Fibroblast of peridontal ligament (primary cell): ENCODE results near the gene HERC2.

Experiments
- DNase-seq: peaks from one replicate; pipeline ENCODE4 v3.0.0-alpha.2; 2010; ENCODE audit errors: extremely low read depth

Gene HERC2

GRCh38 chr15:28097656-28098359, 224.2 kb downstream of the HERC2 start:
- DNase-seq: no peak

GRCh38 chr15:28096670-28097431, 225.1 kb downstream of the HERC2 start:
- no peak for DNase-seq

- no peak for DNase-seq
Measured at GRCh38 chr15:28096411-28096669, 225.6 kb downstream of the HERC2 start.

GRCh38 chr15:28094732-28095521, 227.1 kb downstream of the HERC2 start:
- no peak for DNase-seq

GRCh38 chr15:28093752-28094535, 228.0 kb downstream of the HERC2 start:
- no peak for DNase-seq

- DNase-seq: no peak
Measured at GRCh38 chr15:28091313-28091712, 230.7 kb downstream of the HERC2 start.

- peak; percentile 42 for DNase-seq
Measured at GRCh38 chr15:28086175-28086703, 235.7 kb downstream of the HERC2 start.

- DNase-seq: no peak
Measured at GRCh38 chr15:28085489-28086174, 236.3 kb downstream of the HERC2 start.

GRCh38 chr15:28084547-28084946, 237.4 kb downstream of the HERC2 start:
- no peak for DNase-seq

GRCh38 chr15:28082891-28083684, 238.9 kb downstream of the HERC2 start:
- DNase-seq: no peak

GRCh38 chr15:28081594-28081993, 240.4 kb downstream of the HERC2 start:
- DNase-seq: no peak

- DNase-seq: no peak
Measured at GRCh38 chr15:28080386-28080785, 241.6 kb downstream of the HERC2 start.

GRCh38 chr15:28079313-28079969, 242.5 kb downstream of the HERC2 start:
- no peak for DNase-seq

GRCh38 chr15:28078191-28078719, 243.7 kb downstream of the HERC2 start:
- no peak for DNase-seq

GRCh38 chr15:28075573-28075972, 246.4 kb downstream of the HERC2 start:
- DNase-seq: no peak

GRCh38 chr15:28068930-28069329, 253.0 kb downstream of the HERC2 start:
- no peak for DNase-seq

GRCh38 chr15:28066231-28066630, 255.7 kb downstream of the HERC2 start:
- no peak for DNase-seq
